GOT3 (cell line): ENCODE measurements around the gene EFCAB12.
"Not testable (repeated sequence)": the region's sequence is repeated elsewhere in the genome, so short reads cannot be mapped to it uniquely, and the experiment has no call there.

ENCODE experiments used
- DNase-seq: peaks from one replicate; lab custom pipeline; 2025; ENCODE audit warnings: mixed read lengths; lab: John Stamatoyannopoulos, UW

EFCAB12 gene

GRCh38 chr3:129365296-129366136 is 62.9 kb downstream of the EFCAB12 start:
- DNase-seq, result no peak

GRCh38 chr3:129364811-129365210 is 63.6 kb downstream of the EFCAB12 start:
- not testable (repeated sequence) for DNase-seq

DNA sequence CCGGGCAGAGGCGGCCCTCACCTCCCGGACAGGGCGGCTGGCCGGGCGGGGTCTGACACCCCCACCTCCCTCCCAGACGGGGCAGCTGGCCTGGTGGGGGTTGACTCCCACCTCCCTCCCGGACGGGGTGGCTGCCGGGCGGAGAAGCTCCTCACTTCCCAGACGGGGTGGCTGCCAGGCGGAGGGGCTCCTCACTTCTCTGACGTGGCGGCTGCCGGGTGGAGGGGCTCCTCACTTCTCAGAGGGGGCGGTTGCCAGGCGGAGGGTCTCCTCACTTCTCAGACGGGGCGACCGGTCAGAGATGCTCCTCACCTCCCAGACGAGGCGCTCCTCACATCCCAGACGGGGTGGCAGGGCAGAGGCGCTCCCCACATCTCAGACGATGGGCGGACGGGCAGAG is 65.1 kb downstream of the EFCAB12 start:
- DNase-seq, result not testable (repeated sequence)

DNA sequence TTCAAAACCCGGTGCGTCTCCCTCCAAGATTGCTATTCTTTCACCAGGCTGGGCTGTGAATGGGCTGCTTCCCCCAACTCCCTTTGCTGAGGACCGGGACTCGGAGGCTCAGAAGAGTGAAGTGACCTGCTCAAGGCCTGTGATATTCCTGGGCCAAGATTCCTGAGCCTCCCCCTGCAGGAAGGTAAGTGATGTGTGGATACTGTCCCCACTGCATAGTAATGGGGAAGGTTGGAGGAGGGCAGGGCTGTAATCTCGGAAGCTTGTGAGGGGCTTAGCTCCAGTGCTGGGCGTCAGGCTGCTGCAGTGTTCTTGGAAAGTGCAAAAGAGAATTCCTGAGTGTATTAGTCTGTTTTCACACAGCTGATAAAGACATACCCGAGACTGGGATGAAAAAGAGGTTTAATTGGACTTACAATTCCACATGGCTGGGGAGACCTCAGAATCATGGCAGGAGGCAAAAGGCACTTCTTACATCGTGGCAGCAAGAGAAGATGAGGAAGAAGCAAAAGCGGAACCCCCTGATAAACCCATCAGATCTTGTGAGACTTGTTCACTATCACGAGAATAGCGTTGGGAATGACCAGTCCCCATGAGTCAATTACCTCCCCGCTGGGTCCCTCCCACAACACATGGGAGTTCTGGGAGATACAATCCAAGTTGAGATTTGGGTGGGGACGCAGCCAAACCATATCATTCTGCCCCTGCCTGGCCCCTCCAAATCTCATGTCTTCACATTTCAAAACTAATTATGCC is 67.6 kb downstream of the EFCAB12 start:
- DNase-seq, result no peak

DNA sequence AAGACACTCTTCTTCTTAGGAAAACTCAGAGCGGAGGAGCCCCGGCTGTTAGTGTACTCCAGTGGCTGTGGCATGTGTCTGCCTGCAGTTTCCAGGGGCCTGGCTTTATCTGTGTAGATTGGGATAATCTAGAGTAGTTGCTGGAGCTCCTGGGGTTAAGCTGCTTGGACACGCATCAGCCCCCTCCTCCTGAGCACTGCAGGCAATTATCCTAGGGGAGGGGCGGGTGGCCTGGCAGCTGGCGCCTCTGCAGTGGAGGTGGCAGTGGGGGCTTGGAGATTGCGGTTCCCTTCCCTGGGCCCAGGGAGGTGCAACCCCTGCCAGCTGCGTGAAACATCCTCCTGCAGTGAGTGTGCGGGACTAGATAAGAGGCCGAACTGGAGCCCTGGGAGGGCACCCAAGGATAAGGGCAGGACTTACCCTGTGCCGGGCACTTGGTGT is 68.2 kb downstream of the EFCAB12 start:
- DNase-seq, result no peak

- DNase-seq, result no peak
These were observed 69.6 kb downstream of the EFCAB12 start for GRCh38 chr3:129358772-129359371.

- no peak for DNase-seq
These were observed 70.2 kb downstream of the EFCAB12 start for GRCh38 chr3:129358177-129358771.

DNA sequence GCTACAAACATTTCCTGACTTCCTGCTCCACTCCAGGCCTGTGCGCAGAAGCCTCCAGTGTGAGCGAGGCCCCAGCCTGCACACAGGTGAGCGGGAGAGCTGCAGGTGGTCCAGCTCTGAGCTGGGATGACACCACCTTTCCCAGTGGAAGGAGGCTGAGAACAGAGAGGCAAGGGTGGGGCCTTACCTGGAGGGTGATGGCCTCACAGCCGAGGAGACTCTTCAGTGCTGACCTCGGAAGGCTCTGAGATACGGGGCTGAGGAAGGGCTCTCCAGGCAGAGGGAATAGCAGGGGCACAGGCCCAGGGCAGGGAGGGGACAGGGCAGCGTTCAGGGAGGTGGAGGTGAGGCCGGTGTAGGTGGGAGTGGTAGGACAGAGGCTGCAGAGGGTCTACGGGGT is 70.8 kb downstream of the EFCAB12 start:
- DNase-seq, result no peak

GRCh38 chr3:129356756-129357425 is 71.5 kb downstream of the EFCAB12 start:
- DNase-seq, result no peak

DNA sequence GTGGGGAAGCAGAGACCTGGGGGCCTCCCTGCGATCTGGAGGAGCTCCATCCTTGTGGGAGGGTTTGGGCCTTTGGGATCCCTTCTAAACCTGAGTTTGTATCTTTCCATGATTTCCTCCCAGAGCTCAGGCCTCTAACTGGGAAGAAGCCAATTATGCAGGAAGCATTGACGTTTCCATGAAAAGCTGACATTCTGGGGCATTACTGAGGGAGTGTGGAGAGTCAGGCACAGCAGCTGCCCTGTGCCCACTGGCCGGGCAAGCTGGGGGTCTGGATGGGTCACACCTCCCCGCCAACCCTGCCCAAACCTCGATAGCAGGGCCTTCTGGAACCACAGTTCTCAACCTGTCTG is 74.9 kb downstream of the EFCAB12 start:
- DNase-seq, result no peak

GRCh38 chr3:129352650-129353588 is 75.5 kb downstream of the EFCAB12 start:
- no peak for DNase-seq

DNA sequence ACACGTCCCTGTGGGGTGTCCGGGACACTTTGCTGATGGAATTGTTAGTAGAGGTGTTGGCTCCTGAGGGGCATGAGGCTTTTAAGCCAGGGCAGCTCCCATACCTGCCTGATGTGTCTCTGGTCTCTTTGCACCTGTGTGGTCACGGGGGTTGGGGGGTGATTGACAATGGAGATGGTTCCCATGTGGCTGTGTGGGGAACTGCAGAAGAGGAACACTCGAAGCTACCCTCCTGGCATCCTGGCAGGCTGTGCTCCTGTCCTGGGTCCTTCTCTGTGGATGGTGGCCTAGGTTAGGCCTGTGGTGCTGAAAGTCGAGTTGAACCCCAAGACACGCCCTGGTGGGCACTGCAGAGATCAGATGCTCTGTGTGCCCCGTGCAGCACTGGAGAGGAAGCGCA is 76.4 kb downstream of the EFCAB12 start:
- no peak for DNase-seq
